Endothelial cell of umbilical vein (primary cell): Measurements from ENCODE around the gene HRH2. TPM values are rescaled to one million over a fixed set of nuclear protein-coding genes. Genes with fewer than 3 reads are reported as not detected.

Experiments used
- BruUV-seq: library from RNA; stranded (reverse); fragments of 400-500 nt; replicated peaks from 2 replicates; lab custom pipeline; 2021; lab: Mats Ljungman, UMichigan
- CTCF ChIA-PET: fragments of 300-600, 350-600 bp; sonication (Branson Sonifier 250); formaldehyde crosslinking; loops from one replicate; lab custom pipeline; 2021; ENCODE audit warnings: antibody characterized with exemption, inconsistent platforms; lab: Charles Lee
- POLR2A ChIA-PET: fragments of 300-600, 350-600 bp; sonication (Branson Sonifier 250); formaldehyde crosslinking; loops from one replicate; lab custom pipeline; 2021; ENCODE audit warnings: antibody characterized with exemption, inconsistent platforms; lab: Charles Lee
- DNase-seq: peaks from one replicate; pipeline ENCODE4 v3.0.0-alpha.2; 2011; ENCODE audit warnings: low read depth, low spot score
- FAIRE-seq: peaks from 2 replicates; lab custom pipeline; 2011; peaks lifted over from hg19 to GRCh38; lab: Jason Lieb, UNC
- H2AFZ ChIP-seq: 2 replicates; pipeline ENCODE4 v1.6.0; 2012; ENCODE audit warnings: low read depth, low read length, control low read depth, inconsistent platforms
- H3K27ac ChIP-seq: 2 replicates; pipeline ENCODE4 v1.5.1; 2011; ENCODE audit warnings: low read depth, mild to moderate bottlenecking, control low read depth, low read length, moderate library complexity; ENCODE audit not compliant: insufficient read depth
- H3K27me3 ChIP-seq, 2 experiments: 2 replicates each; pipeline versions ENCODE4 v1.6.0 to v1.6.1; 2011; ENCODE audit warnings: low read length in 2 of 2, mixed read lengths in 1 of 2; ENCODE audit not compliant: control insufficient read depth in 2 of 2, insufficient read depth in 2 of 2
- H3K36me3 ChIP-seq, 2 experiments: 2 replicates in 1 of 2; 3 replicates in 1 of 2; pipeline ENCODE4 v1.5.1; 2011; ENCODE audit warnings: low read length in 2 of 2, mild to moderate bottlenecking in 1 of 2, moderate library complexity in 1 of 2; ENCODE audit not compliant: control insufficient read depth in 2 of 2, insufficient read depth in 2 of 2; ENCODE audit errors: extremely low read depth in 1 of 2
- H3K4me1 ChIP-seq: 3 replicates; pipeline ENCODE4 v1.5.1; 2011; ENCODE audit warnings: mild to moderate bottlenecking, low read length; ENCODE audit not compliant: control insufficient read depth, insufficient read depth; ENCODE audit errors: extremely low read depth
- H3K4me2 ChIP-seq: 2 replicates; pipeline ENCODE4 v1.6.1; 2011; ENCODE audit warnings: low read length, control low read depth, mixed read lengths; ENCODE audit not compliant: insufficient read depth
- H3K4me3 ChIP-seq, 3 experiments: fragments of 200-600 bp in 1 of 3; sonication (generic), shearing (Covaris generic) in 1 of 3; replicated peaks in 1 of 3; 2 replicates each; pipeline ENCODE4 v1.5.1; 2011 to 2016; ENCODE audit warnings: control low read depth in 3 of 3, low read length in 3 of 3, mild to moderate bottlenecking in 2 of 3, inconsistent platforms in 1 of 3, low read depth in 1 of 3, moderate library complexity in 1 of 3; ENCODE audit not compliant: insufficient read depth in 1 of 3
- H3K79me2 ChIP-seq: 2 replicates; pipeline ENCODE4 v1.6.0; 2012; ENCODE audit warnings: low read length, inconsistent platforms; ENCODE audit not compliant: control insufficient read depth, insufficient read depth
- H3K9ac ChIP-seq: replicated peaks from 2 replicates; pipeline ENCODE3; 2011; ENCODE audit warnings: low read length, control low read depth; ENCODE audit not compliant: insufficient read depth; ENCODE audit errors: extremely low read depth
- H3K9me1 ChIP-seq: replicated peaks from 3 replicates; pipeline ENCODE4 v1.6.0; 2011; ENCODE audit warnings: mild to moderate bottlenecking, low read length; ENCODE audit not compliant: control insufficient read depth, insufficient read depth; ENCODE audit errors: extremely low read depth
- H3K9me3 ChIP-seq: replicated peaks from 2 replicates; pipeline ENCODE4 v1.5.1; 2012; ENCODE audit warnings: low read length, inconsistent platforms; ENCODE audit not compliant: control insufficient read depth, insufficient read depth
- H4K20me1 ChIP-seq: replicated peaks from 2 replicates; pipeline ENCODE3; 2011; ENCODE audit warnings: mild to moderate bottlenecking, low read length; ENCODE audit not compliant: control insufficient read depth, insufficient read depth; ENCODE audit errors: extremely low read depth
- CTCF ChIP-seq, 2 donors: IDR thresholded peaks; 1 replicate in 1 of 2; 2 replicates in 1 of 2; pipeline ENCODE4 v1.5.1; 2011; ENCODE audit warnings: low read length in 2 of 2, mild to moderate bottlenecking in 2 of 2, moderate library complexity in 2 of 2, control low read depth in 1 of 2, inconsistent platforms in 1 of 2, low read depth in 1 of 2; ENCODE audit not compliant: insufficient read depth in 1 of 2; ENCODE audit errors: extremely low read depth in 1 of 2
- EZH2 ChIP-seq: IDR thresholded peaks from 2 replicates; pipeline ENCODE4 v1.6.1; 2012; ENCODE audit warnings: borderline replicate concordance, low read depth, mild to moderate bottlenecking, moderate library complexity, low read length, inconsistent platforms; ENCODE audit not compliant: severe bottlenecking
- FOS ChIP-seq: IDR thresholded peaks from 2 replicates; pipeline ENCODE4 v1.6.1; 2011; ENCODE audit warnings: mild to moderate bottlenecking, low read length, moderate library complexity, borderline replicate concordance; ENCODE audit not compliant: insufficient read depth
- GATA2 ChIP-seq: IDR thresholded peaks from 2 replicates; pipeline ENCODE4 v1.7.0; 2011; ENCODE audit warnings: low read depth, mild to moderate bottlenecking, moderate library complexity, mixed read lengths, low read length; ENCODE audit not compliant: insufficient read length, insufficient read depth
- JUN ChIP-seq: IDR thresholded peaks from 2 replicates; pipeline ENCODE4 v1.6.1; 2011; ENCODE audit warnings: borderline replicate concordance, low read depth; ENCODE audit not compliant: insufficient read length, insufficient read depth
- MYC ChIP-seq: IDR thresholded peaks from one replicate; pipeline ENCODE4 v1.6.1; 2011; ENCODE audit warnings: mild to moderate bottlenecking, low read depth, low read length
- POLR2A ChIP-seq: IDR thresholded peaks from 2 replicates; pipeline ENCODE4 v1.6.1; 2012; ENCODE audit warnings: low read depth, mild to moderate bottlenecking, control low read depth, low read length
- POLR2AphosphoS5 ChIP-seq: IDR thresholded peaks from 2 replicates; pipeline ENCODE4 v1.6.1; 2012; ENCODE audit warnings: low read depth, mild to moderate bottlenecking, control low read depth, low read length, moderate library complexity; ENCODE audit not compliant: insufficient read depth
- dilution Hi-C: fragments of 300-500 bp; cut with MboI; formaldehyde crosslinking; loops from one replicate; pipeline ENCODE4 v1.15.0; 2019; ENCODE audit warnings: low sequenced_read_pairs; ENCODE audit not compliant: extremely low pct_ligation_motif_present
- intact Hi-C: fragments of 100-400 bp; cut with micrococcal nuclease; formaldehyde crosslinking; loops from one replicate; pipeline ENCODE4 v1.10.0; 2022
- polyA plus RNA-seq, 4 experiments: library from polyadenylated mRNA; depleted of rRNA in 3 of 4; stranded (reverse) in 3 of 4; unstranded in 1 of 4; fragments of >200 nt; gene quantifications; 2 replicates each; pipeline versions ENCODE4 v1.2.1 to v1.2.3, GENCODE V29; 2011 to 2012; ENCODE audit warnings: missing spikeins in 1 of 4
- total RNA-seq: library from RNA; stranded (reverse); gene quantifications from 2 replicates; pipeline ENCODE4 v1.2.3, GENCODE V29; 2021
- TF ChIP-seq, protein P1 (sequence below): IDR thresholded peaks from 2 replicates; pipeline ENCODE4 v1.6.1; 2011; ENCODE audit not compliant: insufficient read depth, insufficient read length

The HRH2 gene
- total and polyA plus RNA-seq, 2 donors (not counting 3 experiments of a cell fraction or from before 2014, with no cell fraction given) = not detected

DNA sequence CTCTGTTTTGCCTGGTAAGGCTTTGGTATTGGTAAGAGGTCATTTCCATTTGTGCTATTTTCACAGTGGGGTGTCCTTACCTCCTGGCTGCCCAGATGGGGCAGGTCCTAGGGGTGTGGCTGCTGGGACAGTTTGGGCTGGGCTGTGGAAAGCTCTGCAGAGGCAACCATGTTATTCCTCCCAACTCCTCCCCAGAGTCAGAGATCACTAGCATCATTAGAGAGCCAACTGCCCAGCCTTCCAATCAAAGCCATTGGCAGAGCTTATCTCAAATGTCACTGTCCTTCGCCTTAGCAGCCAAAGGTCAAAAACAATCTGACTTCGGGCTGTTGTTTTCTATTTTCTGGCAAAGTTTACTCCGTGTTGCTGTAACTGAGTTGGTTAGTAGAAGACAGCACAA is 33.6 kb upstream of the HRH2 start:
- no peaks in the 10 kb centered on the region for H3K27me3 ChIP-seq
- no TSS peak for BruUV-seq
- no peak overlapping the region for H3K4me2 ChIP-seq
- no peaks in the 10 kb centered on the region for H3K4me1 ChIP-seq
- H3K36me3 ChIP-seq = no peaks in the 10 kb centered on the region
- TF ChIP-seq POLR2A (no peak), FOS (no peak), GATA2 (no peak), POLR2AphosphoS5 (no peak), JUN (no peak), MYC (no peak), EZH2 (no peak), CTCF (IDR thresholded peaks at IDR 0.05; ENCODE audit: extremely low read depth in 1 of 2, insufficient read depth in 1 of 2, low read depth in 1 of 2, low read length in 2 of 2) (no peak)
- TF ChIP-seq, protein P1, sequence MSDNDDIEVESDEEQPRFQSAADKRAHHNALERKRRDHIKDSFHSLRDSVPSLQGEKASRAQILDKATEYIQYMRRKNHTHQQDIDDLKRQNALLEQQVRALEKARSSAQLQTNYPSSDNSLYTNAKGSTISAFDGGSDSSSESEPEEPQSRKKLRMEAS = no peak
- no peaks in the 10 kb centered on the region for H3K9me1 ChIP-seq
- H2AFZ ChIP-seq = no peak overlapping the region
- no peak overlapping the region for H3K9ac ChIP-seq
- intact Hi-C loops (no loop called here), dilution Hi-C loops (no loop called here)
- no peaks in the 10 kb centered on the region for H4K20me1 ChIP-seq
- POLR2A ChIA-PET = no interaction called here
- DNase-seq (no peak), FAIRE-seq (no peak)
- no peak overlapping the region for H3K4me3 ChIP-seq
- H3K9me3 ChIP-seq = peaks cover 2% of the 10 kb centered on the region
- CTCF ChIA-PET = no interaction called here
- H3K79me2 ChIP-seq = no peaks in the 10 kb centered on the region
- H3K27ac ChIP-seq = no peak overlapping the region
